ENCODE results near the gene KCTD10.

- no peak for TF ChIP-seq CTCF (IDR thresholded peaks at IDR 0.05)
- no peak for TF ChIP-seq POLR2AphosphoS5 (IDR thresholded peaks at IDR 0.05; ENCODE audit: low read depth, low read length)
- no peak for TF ChIP-seq TCF7L2 (IDR thresholded peaks at IDR 0.05; ENCODE audit: low read depth, low read length)
These were observed 54.8 kb downstream of the KCTD10 start for GRCh38 chr12:109422251-109422650.

Measured in Panc1 (cell line).